HG03159 (cell line): ENCODE measurements around the gene DEXI.
"Not testable (repeated sequence)": the region's sequence is repeated elsewhere in the genome, so short reads cannot be mapped to it uniquely, and the experiment has no call there.

ENCODE experiments used
- ATAC-seq: cut with Tn5 transposase; IDR thresholded peaks from one replicate; pipeline ENCODE4 v1.9.1; 2021; ENCODE audit warnings: mild to moderate bottlenecking, moderate library complexity; ENCODE audit not compliant: unreplicated experiment

DEXI gene

GRCh38 chr16:10929097-10929496 lies 13.2 kb downstream of the DEXI start:
- ATAC-seq = not testable (repeated sequence)

GRCh38 chr16:10927497-10928112 lies 14.7 kb downstream of the DEXI start:
- no peak for ATAC-seq

GRCh38 chr16:10926867-10927266 lies 15.4 kb downstream of the DEXI start:
- ATAC-seq = no peak

- ATAC-seq = no peak
These were observed 16.2 kb downstream of the DEXI start for GRCh38 chr16:10926094-10926493.

- ATAC-seq = not testable (repeated sequence)
These were observed 17.0 kb downstream of the DEXI start for GRCh38 chr16:10925285-10925684.

GRCh38 chr16:10923650-10924214 lies 18.5 kb downstream of the DEXI start:
- ATAC-seq = no peak

GRCh38 chr16:10923146-10923649 lies 19.1 kb downstream of the DEXI start:
- ATAC-seq = no peak

- ATAC-seq = no peak
These were observed 19.7 kb downstream of the DEXI start for GRCh38 chr16:10922328-10923145.

- no peak for ATAC-seq
These were observed 20.5 kb downstream of the DEXI start for GRCh38 chr16:10921536-10922327.

GRCh38 chr16:10920726-10921427 lies 21.4 kb downstream of the DEXI start:
- ATAC-seq = no peak

- ATAC-seq = no peak
These were observed 23.3 kb downstream of the DEXI start for GRCh38 chr16:10919003-10919351.

GRCh38 chr16:10918294-10919002 lies 23.8 kb downstream of the DEXI start:
- ATAC-seq = peak; percentile 52

GRCh38 chr16:10916534-10916933 lies 25.7 kb downstream of the DEXI start:
- no peak for ATAC-seq

- ATAC-seq = no peak
These were observed 31.0 kb downstream of the DEXI start for GRCh38 chr16:10911267-10911666.

GRCh38 chr16:10907757-10908045 lies 34.6 kb downstream of the DEXI start:
- no peak for ATAC-seq

- no peak for ATAC-seq
These were observed 35.1 kb downstream of the DEXI start for GRCh38 chr16:10906914-10907756.

GRCh38 chr16:10906482-10906881 lies 35.8 kb downstream of the DEXI start:
- ATAC-seq = no peak

GRCh38 chr16:10902999-10903398 lies 39.3 kb downstream of the DEXI start:
- ATAC-seq = no peak

- peak; percentile 63 for ATAC-seq
These were observed 45.1 kb downstream of the DEXI start for GRCh38 chr16:10897134-10897533.
